ENCODE results near the gene NABP2.

DNA sequence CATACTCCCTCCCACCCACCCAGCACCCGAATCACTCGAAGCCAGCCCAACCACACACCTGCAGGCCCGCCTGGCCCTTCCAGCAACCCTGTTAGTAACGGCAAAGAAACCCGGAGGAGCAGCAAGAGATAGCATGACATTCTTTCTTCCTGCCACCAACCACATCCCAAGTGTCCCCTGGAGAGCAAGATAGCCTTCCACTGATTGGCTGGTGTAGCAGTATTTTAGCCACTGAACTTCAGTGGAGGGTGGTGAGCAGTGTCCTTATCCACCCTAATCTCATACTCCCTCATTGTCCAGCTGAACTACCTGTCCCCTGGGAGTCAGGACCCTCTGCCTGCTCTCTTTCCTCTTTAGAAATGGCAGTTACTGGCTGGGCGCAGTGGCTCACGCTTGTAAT, 4.9 kb downstream of the NABP2 start:
- TF ChIP-seq, protein P1, sequence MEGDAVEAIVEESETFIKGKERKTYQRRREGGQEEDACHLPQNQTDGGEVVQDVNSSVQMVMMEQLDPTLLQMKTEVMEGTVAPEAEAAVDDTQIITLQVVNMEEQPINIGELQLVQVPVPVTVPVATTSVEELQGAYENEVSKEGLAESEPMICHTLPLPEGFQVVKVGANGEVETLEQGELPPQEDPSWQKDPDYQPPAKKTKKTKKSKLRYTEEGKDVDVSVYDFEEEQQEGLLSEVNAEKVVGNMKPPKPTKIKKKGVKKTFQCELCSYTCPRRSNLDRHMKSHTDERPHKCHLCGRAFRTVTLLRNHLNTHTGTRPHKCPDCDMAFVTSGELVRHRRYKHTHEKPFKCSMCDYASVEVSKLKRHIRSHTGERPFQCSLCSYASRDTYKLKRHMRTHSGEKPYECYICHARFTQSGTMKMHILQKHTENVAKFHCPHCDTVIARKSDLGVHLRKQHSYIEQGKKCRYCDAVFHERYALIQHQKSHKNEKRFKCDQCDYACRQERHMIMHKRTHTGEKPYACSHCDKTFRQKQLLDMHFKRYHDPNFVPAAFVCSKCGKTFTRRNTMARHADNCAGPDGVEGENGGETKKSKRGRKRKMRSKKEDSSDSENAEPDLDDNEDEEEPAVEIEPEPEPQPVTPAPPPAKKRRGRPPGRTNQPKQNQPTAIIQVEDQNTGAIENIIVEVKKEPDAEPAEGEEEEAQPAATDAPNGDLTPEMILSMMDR (IDR thresholded peaks at IDR 0.05; ENCODE audit: poor library complexity, severe bottlenecking): no peak
- no peak for TF ChIP-seq RAD21 (conservative IDR thresholded peaks at IDR 0.05)
- no peak for TF ChIP-seq EZH2 (IDR thresholded peaks at IDR 0.05; ENCODE audit: borderline replicate concordance, insufficient read depth, low read length, poor library complexity, severe bottlenecking)
- TF ChIP-seq MXI1 (conservative IDR thresholded peaks at IDR 0.05; ENCODE audit: poor library complexity, severe bottlenecking): no peak
- no peak for TF ChIP-seq POLR2AphosphoS5 (IDR thresholded peaks at IDR 0.05)
- TF ChIP-seq, protein P2, sequence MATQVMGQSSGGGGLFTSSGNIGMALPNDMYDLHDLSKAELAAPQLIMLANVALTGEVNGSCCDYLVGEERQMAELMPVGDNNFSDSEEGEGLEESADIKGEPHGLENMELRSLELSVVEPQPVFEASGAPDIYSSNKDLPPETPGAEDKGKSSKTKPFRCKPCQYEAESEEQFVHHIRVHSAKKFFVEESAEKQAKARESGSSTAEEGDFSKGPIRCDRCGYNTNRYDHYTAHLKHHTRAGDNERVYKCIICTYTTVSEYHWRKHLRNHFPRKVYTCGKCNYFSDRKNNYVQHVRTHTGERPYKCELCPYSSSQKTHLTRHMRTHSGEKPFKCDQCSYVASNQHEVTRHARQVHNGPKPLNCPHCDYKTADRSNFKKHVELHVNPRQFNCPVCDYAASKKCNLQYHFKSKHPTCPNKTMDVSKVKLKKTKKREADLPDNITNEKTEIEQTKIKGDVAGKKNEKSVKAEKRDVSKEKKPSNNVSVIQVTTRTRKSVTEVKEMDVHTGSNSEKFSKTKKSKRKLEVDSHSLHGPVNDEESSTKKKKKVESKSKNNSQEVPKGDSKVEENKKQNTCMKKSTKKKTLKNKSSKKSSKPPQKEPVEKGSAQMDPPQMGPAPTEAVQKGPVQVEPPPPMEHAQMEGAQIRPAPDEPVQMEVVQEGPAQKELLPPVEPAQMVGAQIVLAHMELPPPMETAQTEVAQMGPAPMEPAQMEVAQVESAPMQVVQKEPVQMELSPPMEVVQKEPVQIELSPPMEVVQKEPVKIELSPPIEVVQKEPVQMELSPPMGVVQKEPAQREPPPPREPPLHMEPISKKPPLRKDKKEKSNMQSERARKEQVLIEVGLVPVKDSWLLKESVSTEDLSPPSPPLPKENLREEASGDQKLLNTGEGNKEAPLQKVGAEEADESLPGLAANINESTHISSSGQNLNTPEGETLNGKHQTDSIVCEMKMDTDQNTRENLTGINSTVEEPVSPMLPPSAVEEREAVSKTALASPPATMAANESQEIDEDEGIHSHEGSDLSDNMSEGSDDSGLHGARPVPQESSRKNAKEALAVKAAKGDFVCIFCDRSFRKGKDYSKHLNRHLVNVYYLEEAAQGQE (IDR thresholded peaks at IDR 0.05; ENCODE audit: borderline replicate concordance): no peak

All from neural cell (in vitro differentiated cells).